K562 (cell line): Measurements from ENCODE around the gene DLGAP1. TPM values are rescaled to one million over a fixed set of nuclear protein-coding genes. Genes with fewer than 3 reads are reported as not detected.

Experiments used
- CHCHD3 ChIP-seq: fragments of 250-450 bp; sonication (Bioruptor Pico); IDR thresholded peaks from 2 replicates; pipeline ENCODE4 v2.1.2; 2022; ENCODE audit warnings: mild to moderate bottlenecking
- CREM ChIP-seq: IDR thresholded peaks from 2 replicates; pipeline ENCODE4 v1.6.1; 2014; ENCODE audit warnings: antibody characterized with exemption, low read depth
- HBP1 ChIP-seq: fragments of 450-650 bp; formaldehyde crosslinking; IDR thresholded peaks from 2 replicates; pipeline ENCODE4 v1.4.0; 2022; ENCODE audit warnings: missing genetic modification characterization
- HMG20B ChIP-seq: fragments of 250-450 bp; sonication (Bioruptor Pico); IDR thresholded peaks from 2 replicates; pipeline ENCODE4 v1.5.0; 2021; ENCODE audit warnings: mild to moderate bottlenecking
- HOMEZ ChIP-seq: fragments of 250-450 bp; sonication (Bioruptor Pico); IDR thresholded peaks from 2 replicates; pipeline ENCODE4 v1.4.0; 2020; ENCODE audit warnings: mild to moderate bottlenecking, moderate library complexity
- KDM5B ChIP-seq: fragments of 200-600 bp; sonication (generic); IDR thresholded peaks from 2 replicates; pipeline ENCODE4 v1.6.1; 2012; ENCODE audit warnings: low read depth, mild to moderate bottlenecking, moderate library complexity, low read length, control low read depth, inconsistent platforms; ENCODE audit not compliant: insufficient replicate concordance
- NR2C2 ChIP-seq, 2 experiments: fragments of 200-800 bp in 1 of 2; sonication (Bioruptor generic) in 1 of 2; sonication (generic) in 1 of 2; formaldehyde crosslinking in 1 of 2; IDR thresholded peaks; 2 replicates each; pipeline versions ENCODE4 v1.6.1 to v1.8.0; 2016 to 2022; ENCODE audit warnings: mild to moderate bottlenecking in 1 of 2, missing compliant biosample characterization in 1 of 2, missing genetic modification characterization in 1 of 2, missing genetic modification reagents in 1 of 2
- NR2F6 ChIP-seq: fragments of 450-650 bp; formaldehyde crosslinking; IDR thresholded peaks from 2 replicates; pipeline ENCODE4 v1.4.0; 2020; ENCODE audit warnings: mild to moderate bottlenecking
- POLR2G ChIP-seq: fragments of 200-400 bp; formaldehyde crosslinking; IDR thresholded peaks from 2 replicates; pipeline ENCODE4 v1.6.1; 2017; ENCODE audit warnings: low read depth, mild to moderate bottlenecking, antibody characterized with exemption, low read length, moderate library complexity
- POLR3A ChIP-seq: IDR thresholded peaks from 2 replicates; pipeline ENCODE4 v1.6.1; 2011; ENCODE audit warnings: borderline replicate concordance, mild to moderate bottlenecking, moderate library complexity; ENCODE audit not compliant: insufficient read length, insufficient read depth; ENCODE audit errors: extremely low read depth
- SAP30 ChIP-seq: fragments of 200-600 bp; sonication (generic); IDR thresholded peaks from 2 replicates; pipeline ENCODE4 v1.6.1; 2012; ENCODE audit warnings: borderline replicate concordance, low read depth, mild to moderate bottlenecking, moderate library complexity, low read length, control low read depth, inconsistent platforms; ENCODE audit not compliant: insufficient read depth, poor library complexity, severe bottlenecking
- SNAPC5 ChIP-seq: fragments of 250-450 bp; sonication (Bioruptor Pico); IDR thresholded peaks from 2 replicates; pipeline ENCODE4 v1.8.0; 2021; ENCODE audit warnings: moderate library complexity, mild to moderate bottlenecking, inconsistent platforms
- STAT6 ChIP-seq: sonication (generic); formaldehyde crosslinking; IDR thresholded peaks from 2 replicates; pipeline ENCODE4 v1.8.1; 2023; ENCODE audit warnings: mild to moderate bottlenecking, missing genetic modification reagents
- TBL1XR1 ChIP-seq, 2 experiments: IDR thresholded peaks; 2 replicates each; pipeline ENCODE4 v1.6.1; 2012; ENCODE audit warnings: improper control_type of control experiment in 2 of 2, low read length in 2 of 2, mild to moderate bottlenecking in 1 of 2
- TSC22D4 ChIP-seq: fragments of 450-650 bp; IDR thresholded peaks from 2 replicates; pipeline ENCODE4 v1.6.1; 2016; ENCODE audit warnings: missing genetic modification characterization, missing biosample characterization, control low read depth
- U2AF1 ChIP-seq: fragments of 200-400 bp; formaldehyde crosslinking; optimal IDR thresholded peaks from 2 replicates; pipeline ENCODE3; 2017; ENCODE audit warnings: mild to moderate bottlenecking, low read depth, low read length, moderate library complexity
- ZNF280B ChIP-seq: fragments of 250-450 bp; sonication (Bioruptor Pico); IDR thresholded peaks from 2 replicates; pipeline ENCODE4 v1.5.1; 2021; ENCODE audit warnings: mild to moderate bottlenecking
- ZNF311 ChIP-seq: fragments of 250-450 bp; sonication (Bioruptor Pico); IDR thresholded peaks from 2 replicates; pipeline ENCODE4 v1.4.0; 2020; ENCODE audit warnings: mild to moderate bottlenecking, moderate library complexity
- ZNF347 ChIP-seq: fragments of 450-650 bp; formaldehyde crosslinking; IDR thresholded peaks from 2 replicates; pipeline ENCODE4 v1.4.0; 2020; ENCODE audit warnings: low read depth, mild to moderate bottlenecking, moderate library complexity
- ZNF79 ChIP-seq: fragments of 250-450 bp; sonication (Bioruptor Pico); IDR thresholded peaks from 2 replicates; pipeline ENCODE4 v1.4.0; 2020; ENCODE audit warnings: low read depth, mild to moderate bottlenecking, moderate library complexity
- polyA plus RNA-seq, 8 experiments: library from polyadenylated mRNA; depleted of rRNA in 4 of 8; stranded (reverse) in 5 of 8; unstranded in 3 of 8; fragments of >200 nt; fragmentation: Nextera tagmentation in 2 of 8; fragmentation: Illumina TruSeq in 1 of 8; extraction: Ambion mirVana in 2 of 8; extraction: Trizol in 1 of 8; gene quantifications; 2 replicates each; pipeline versions ENCODE4 v1.2.1 to v1.2.3, GENCODE V29; 2011 to 2014; ENCODE audit warnings: inconsistent platforms in 1 of 8, missing spikeins in 1 of 8
- total RNA-seq, 7 experiments: library from RNA; depleted of rRNA in 6 of 7; stranded (reverse); fragments of >200 nt in 6 of 7; fragmentation: Illumina TruSeq in 2 of 7; extraction: Trizol in 2 of 7; gene quantifications; 2 replicates each; pipeline versions ENCODE4 v1.2.1 to v1.2.3, GENCODE V29; 2011 to 2021; ENCODE audit warnings: low replicate concordance in 1 of 7

Gene DLGAP1
- total and polyA plus RNA-seq, 9 of the 15 experiments (the other 6 are each of a cell fraction or from before 2014, with no cell fraction given) = 0.04 to 0.22 (median 0.08) TPM

GRCh38 chr18:3604235-3604497 is 850.9 kb downstream of the DLGAP1 start (continued):
- TF ChIP-seq POLR3A (no peak), SAP30 (peak; percentile 13), ZNF311 (CRISPR knock-in tag) (peak; percentile 47; the same call in 1 of the 2 replicates), HOMEZ (CRISPR knock-in tag) (no peak), ZNF79 (CRISPR knock-in tag) (no peak), ZNF347 (CRISPR knock-in tag) (no peak), NR2C2 (CRISPR knock-in tag; IDR thresholded peaks at IDR 0.05) (0 out of 2 replicates have a peak, but pooled peaks have one; percentile 31), NR2C2 (tag; IDR thresholded peaks at IDR 0.05) (no peak), CREM (no peak), TBL1XR1 (IDR thresholded peaks at IDR 0.05; ENCODE audit: low read length in 2 of 2) (peak in 1 of 2 experiments; percentile 22; a peak in 1 of 4 replicates), CHCHD3 (CRISPR knock-in tag) (0 out of 2 replicates have a peak, but pooled peaks have one; percentile 1), ZNF280B (CRISPR knock-in tag) (0 out of 2 replicates have a peak, but pooled peaks have one; percentile 54), TSC22D4 (no peak), HMG20B (CRISPR knock-in tag) (0 out of 2 replicates have a peak, but pooled peaks have one; percentile 11), POLR2G (peak; percentile 75), KDM5B (peak; percentile 37), STAT6 (no peak), NR2F6 (CRISPR knock-in tag) (peak; percentile 5; the same call in 1 of the 2 replicates), U2AF1 (no peak), SNAPC5 (CRISPR knock-in tag) (no peak), HBP1 (CRISPR knock-in tag) (peak; percentile 26; the same call in 1 of the 2 replicates)
